PC-3 (cell line): ENCODE results near the gene PRKRIP1.

Experiments
- EZH2 ChIP-seq: fragments of 300-600 bp; sonication (generic); IDR thresholded peaks from one replicate; pipeline ENCODE4 v1.6.1; 2017; ENCODE audit warnings: antibody characterized with exemption, mild to moderate bottlenecking, low read length; ENCODE audit not compliant: unreplicated experiment
- TF ChIP-seq, protein P1 (sequence below): fragments of 300-600 bp; sonication (generic); conservative IDR thresholded peaks from 2 replicates; pipeline ENCODE4 v1.5.1; 2017; ENCODE audit warnings: antibody characterized with exemption, low read depth, mild to moderate bottlenecking, low read length

- TF ChIP-seq, protein P1, sequence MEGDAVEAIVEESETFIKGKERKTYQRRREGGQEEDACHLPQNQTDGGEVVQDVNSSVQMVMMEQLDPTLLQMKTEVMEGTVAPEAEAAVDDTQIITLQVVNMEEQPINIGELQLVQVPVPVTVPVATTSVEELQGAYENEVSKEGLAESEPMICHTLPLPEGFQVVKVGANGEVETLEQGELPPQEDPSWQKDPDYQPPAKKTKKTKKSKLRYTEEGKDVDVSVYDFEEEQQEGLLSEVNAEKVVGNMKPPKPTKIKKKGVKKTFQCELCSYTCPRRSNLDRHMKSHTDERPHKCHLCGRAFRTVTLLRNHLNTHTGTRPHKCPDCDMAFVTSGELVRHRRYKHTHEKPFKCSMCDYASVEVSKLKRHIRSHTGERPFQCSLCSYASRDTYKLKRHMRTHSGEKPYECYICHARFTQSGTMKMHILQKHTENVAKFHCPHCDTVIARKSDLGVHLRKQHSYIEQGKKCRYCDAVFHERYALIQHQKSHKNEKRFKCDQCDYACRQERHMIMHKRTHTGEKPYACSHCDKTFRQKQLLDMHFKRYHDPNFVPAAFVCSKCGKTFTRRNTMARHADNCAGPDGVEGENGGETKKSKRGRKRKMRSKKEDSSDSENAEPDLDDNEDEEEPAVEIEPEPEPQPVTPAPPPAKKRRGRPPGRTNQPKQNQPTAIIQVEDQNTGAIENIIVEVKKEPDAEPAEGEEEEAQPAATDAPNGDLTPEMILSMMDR, result no peak
- TF ChIP-seq EZH2, result no peak
These were observed 631 bp upstream of the PRKRIP1 start for GRCh38 chr7:102395592-102395872.
